HG02571 (cell line): ENCODE measurements around the gene PARVB.

Experiments used
- ATAC-seq: cut with Tn5 transposase; IDR thresholded peaks from one replicate; pipeline ENCODE4 v1.9.1; 2021; ENCODE audit warnings: mild to moderate bottlenecking, moderate library complexity; ENCODE audit not compliant: unreplicated experiment

Gene PARVB

DNA sequence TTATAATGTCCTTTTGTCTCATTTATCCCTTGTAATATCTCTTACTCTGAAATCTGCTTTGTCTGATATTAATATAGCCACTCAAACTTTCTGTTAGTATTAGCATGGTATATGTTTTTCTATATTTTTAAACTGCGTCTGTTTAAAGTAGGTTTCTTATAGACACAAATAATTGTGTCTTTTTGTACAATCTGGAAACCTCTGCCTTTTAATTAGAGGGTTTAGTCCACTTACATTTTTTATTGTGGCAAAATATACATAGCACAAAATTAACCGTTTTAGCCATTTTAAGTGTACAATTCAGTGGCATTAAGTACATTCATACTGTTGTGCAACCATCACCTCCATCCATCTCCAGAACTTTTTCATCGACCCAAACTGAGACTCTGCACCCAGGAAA, 185.2 kb downstream of the PARVB start:
- no peak for ATAC-seq

DNA sequence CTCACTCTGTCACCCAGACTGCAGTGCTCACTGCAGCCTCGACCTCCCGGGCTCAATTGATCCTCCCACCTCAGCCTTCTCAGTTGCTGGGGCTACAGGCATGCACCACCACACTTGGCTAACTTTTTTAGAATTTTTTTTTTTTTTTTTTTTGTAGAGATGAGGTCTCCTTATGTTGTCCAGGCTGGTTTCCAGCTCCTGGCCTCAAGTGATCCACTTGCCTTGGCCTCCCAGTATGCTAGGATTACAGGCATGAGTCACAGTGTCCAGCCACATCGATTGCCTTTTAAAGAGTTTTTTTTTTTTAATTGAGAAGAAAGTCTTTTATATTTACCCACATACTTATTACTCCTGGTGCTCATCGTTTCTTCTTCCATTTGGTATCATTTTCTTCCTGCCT, 186.6 kb downstream of the PARVB start:
- no peak for ATAC-seq

DNA sequence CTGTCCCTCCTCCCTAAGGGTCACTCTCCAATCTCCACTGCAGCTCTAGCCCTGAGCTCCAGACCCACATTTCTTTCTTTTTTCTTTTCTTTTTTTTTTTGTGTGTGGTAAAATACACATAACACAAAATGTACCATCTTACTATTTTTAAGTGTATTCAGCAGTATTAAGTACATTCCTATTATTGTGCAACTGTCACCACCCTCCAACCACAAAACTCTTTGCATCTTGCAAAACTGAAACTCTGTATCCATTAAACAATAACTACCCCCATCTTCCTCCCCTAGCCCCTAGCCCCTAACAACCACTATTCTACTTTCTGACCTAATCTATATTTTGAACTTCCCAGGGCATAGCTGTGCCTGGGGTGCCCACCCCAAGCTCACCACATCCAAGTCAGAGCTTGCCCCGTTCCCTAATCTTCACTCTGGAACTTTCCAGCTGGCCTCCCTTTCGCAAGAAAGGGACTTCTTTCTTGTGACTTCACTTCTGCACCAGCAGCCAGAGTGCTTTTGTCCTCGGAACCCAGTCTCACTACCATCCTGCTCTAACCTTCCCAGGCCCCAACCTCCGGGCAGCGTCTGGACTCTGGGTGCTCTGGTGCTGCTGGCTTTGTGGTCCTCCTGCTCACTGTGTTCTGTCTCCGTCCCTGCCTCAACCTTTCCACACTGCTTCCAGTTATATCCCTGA, 187.3 kb downstream of the PARVB start:
- ATAC-seq, result no peak

DNA sequence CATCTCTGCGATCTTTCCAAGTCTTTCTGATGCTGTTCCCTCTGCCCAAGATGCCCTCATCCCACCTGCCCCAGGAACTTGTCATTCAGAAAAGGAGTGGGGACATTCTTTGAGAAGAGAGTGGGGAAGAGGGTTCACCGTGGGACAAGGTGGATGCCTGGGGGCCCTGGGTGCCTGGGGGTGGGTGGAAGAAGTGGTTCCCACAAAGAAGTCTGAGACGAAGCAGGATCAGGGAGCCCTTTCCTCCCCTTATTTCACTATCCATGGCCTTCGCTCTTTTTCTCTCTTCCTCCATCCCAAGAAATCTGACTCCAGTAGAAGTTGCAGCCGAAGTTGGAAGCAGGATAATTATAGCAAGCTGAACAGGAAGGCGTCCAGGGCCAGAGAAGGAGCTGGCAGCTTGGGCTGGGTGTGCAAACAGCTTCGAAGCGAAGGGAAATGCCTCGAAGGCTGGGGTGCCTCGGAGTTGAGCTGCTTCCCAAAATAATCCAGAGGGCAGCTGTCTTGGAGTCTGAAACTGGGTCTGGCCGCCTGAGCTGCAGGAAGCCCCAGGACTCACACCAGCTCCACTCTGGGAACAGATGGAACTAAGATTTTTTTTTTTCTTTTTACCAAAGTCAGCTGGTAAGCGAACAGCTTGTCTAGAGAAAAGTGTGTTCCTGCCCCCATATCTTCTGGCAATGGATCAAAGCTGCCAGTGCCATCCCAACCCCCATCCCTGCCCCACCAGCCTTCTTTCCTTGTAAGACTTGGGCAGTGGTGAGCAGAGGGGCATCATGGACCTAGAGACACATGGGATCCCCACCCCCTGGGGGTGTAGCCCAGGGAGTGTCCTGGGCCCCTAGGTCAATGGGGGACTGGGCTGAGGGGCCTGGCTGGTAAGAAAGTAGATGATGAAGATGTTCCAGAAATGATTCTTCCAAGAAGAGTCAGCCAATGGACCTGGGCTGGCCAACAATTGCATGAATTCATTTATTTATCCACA, 188.1 kb downstream of the PARVB start:
- ATAC-seq, result no peak

DNA sequence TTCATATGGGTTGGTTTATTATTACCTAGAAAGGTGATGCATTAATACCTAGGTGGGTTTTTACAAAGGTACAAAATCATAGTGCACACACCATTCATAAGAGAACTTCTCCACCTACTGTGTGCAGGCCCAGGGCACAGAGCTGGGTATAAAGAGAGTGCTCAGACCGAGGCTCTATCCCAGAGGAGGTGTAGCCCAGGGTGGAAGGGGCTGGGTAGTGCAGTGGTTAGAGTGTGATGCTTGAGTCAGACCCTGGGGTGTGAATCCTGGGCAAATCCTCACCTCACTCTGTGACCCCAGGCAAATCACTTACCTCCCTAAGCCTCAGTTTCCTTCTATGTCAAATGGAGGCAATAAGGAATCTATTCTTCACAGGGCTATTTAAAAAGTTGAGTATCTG, 188.8 kb downstream of the PARVB start:
- ATAC-seq, result no peak

DNA sequence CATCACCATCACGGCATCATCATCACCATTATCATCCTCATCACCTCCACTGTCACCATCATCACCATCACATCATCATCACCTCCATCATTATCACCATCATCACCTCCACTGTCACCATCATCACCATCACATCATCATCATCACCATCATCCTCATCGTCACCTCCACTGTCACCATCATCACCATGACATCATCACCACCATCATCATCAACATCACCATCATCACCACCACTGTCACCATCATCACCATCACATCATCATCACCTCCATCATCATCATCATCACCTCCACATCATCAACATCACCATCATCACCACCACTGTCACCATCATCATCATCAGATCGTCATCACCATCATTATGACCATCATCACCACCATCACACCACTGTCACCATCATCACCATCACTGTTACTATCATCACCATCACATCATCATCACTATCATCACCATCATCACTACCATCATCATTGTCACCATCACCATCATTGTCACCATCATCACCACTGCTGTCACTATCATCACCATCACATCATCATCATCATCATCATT, 189.5 kb downstream of the PARVB start:
- no peak for ATAC-seq

DNA sequence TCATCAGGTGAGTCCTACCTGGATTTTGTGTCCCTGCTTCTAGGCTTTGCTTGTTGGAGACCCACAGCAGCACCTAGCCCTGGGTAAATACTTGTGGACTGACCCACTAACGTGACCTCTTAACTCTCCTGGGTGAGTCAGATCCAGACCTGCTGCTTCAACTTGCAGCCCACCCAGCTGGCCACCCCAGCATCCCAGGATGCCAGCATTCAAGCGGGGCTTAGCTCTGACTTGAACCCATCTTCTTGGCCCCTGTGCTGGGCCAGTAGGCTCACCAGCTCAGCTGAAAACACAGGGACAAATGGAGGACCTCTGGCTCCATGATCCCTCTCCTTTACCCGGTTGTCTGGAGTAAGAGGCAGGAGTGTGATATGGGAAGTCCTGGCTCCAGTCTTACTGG, 190.1 kb downstream of the PARVB start:
- ATAC-seq, result no peak

DNA sequence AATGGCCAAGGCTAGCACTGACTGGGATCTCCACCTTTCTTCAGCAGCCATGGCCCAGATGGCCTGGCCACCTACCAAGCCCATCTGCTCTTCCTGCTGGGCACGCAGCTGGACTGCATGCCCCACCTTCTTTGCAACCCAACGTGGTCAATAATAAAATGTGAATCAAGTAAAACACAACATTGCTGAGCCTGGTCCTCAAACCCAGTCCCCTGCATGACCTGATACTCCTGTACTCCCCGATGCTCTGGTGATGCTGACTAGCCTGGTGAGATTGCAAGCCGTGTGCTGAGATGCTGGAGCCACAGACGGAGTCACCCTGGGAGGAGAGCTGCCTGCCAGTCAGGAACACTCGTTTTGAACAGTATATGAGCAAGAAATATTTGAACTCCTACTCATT, 190.7 kb downstream of the PARVB start:
- no peak for ATAC-seq

DNA sequence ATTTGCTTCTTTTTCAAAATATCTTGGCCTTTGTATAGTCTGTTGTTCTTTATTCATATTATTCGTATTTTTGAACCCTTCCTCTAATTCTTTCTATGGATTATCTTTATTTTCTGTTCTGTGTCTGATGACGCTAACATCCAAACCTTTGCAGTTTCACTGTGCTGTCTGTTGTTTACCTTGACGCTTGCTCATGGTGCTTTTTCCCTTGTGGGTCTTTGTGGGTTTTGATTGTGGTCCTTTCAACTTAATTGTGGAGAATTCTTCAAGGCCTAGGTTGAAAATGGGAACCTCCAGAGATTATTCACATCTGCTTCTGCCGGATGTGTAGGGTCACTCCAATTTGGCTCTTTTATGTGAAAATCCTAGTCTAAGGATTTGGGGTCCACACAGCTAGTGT, 191.2 kb downstream of the PARVB start:
- no peak for ATAC-seq

DNA sequence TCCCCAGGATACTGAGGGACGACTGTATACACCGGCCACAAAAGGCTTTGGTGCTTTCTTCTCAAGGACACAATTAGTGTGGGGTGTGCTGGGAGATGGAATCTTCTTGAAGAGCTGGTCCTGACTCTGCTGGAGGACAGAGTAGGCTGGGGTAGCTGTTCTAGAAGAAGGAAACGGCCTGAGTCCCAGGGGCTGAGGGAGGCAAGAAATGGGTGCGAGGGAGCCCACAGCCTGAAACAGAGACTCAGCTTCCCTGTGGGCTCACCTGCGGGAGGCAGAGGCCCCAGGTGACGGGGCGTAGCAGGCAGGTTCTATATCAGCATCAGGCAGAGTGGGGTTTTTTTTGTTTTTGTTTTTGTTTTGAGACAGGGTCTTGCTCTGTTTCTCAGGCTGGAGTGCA, 193.2 kb downstream of the PARVB start:
- ATAC-seq, result no peak

DNA sequence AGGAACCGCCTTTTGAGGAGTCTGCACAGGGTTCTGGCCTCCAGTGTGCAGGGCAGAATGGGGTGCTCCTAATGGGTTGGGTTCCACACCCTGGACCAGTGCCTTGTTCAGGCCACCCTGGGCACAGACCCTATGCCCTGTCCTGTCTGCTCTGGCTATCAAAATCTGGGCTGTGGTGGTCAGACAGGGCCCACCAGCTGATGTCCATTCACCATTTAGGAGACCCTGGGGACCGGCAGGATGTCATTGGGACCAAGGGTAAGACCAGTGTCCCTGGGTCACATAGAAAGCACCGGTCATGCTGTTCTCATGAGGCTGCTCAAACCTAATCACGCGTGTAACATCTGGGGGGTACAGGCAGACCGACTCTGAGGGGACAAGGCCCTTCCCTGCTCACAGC, 194.0 kb downstream of the PARVB start:
- no peak for ATAC-seq

DNA sequence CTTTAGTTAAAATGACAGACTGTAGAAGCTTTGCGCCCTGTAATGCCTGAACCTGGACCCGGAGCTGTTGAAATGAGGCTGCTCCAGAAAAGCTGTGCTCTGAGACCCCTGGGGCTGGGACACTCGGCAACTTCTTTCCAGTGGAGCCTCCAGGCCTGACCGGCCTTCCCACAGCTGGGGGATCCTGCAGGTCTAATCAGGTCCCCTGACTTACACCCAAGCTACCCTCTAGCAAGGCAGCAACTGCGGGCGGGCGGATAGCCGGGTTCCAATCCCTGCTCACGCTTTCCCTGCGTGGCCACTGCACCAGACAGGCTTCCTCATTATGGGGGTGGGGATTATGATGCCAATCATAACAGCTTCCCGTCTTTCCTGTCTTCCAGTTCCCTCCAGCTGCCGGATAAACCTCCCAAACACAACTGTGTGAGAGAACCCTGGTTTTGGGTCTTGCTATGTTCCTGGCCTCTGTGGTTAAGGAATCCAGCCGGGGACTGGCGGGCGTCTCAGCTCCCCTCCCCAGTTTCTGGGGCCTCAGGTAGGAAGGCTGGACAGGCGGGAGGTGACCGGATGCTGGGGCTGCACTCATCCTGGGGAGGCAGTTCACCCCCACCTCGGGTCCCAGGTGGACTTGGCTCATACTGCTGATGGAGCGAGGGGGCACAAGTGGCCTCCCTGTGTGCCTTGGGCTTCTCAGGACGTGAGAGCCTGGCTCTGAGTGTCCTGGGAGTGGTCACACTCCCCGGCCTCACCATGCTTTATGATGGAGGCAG, 195.2 kb downstream of the PARVB start:
- no peak for ATAC-seq

DNA sequence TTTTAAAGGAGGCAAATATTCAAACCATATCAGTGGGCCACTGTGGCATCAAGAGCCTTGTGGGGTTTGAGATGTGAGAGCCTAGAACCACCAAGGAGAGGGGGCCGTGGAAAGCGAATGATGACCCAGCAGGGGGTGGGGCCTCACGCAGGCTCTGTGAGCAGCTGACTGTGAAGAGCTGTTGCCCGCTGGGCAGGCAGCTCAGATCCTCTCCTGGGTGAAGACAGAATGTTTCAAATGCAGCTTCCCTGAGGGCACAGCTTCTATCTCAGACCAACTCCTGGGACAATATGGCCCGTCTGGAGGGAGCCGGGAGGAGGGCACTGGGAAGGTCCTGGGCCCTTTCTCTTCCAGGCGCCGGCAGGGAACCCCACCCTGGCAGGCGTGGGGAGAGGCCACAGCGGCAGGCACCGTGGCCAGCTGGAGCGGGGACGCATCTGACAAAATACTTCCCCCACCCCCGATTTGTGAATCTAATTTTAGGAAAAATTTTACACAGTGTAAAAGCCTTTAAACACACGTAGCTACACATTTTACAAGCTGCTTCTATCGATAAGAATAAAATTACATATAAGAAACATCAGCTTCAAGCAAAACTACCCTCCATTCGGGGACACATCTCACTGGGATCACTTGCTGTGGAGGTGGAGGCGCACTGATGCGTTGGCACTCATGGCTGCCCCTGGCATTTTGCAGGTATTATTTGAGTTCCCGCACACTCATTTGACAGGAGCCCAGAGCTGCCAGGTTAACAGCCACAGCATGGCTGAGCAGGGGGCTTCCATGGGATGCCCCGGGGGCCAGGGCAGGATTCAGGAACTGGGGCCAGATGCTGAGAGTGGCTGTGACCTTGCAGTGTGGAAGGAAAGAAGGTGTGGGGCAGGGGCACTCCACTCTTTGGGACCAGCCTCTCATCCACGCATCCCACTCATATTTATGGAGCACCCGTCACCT, 196.9 kb downstream of the PARVB start:
- no peak for ATAC-seq

DNA sequence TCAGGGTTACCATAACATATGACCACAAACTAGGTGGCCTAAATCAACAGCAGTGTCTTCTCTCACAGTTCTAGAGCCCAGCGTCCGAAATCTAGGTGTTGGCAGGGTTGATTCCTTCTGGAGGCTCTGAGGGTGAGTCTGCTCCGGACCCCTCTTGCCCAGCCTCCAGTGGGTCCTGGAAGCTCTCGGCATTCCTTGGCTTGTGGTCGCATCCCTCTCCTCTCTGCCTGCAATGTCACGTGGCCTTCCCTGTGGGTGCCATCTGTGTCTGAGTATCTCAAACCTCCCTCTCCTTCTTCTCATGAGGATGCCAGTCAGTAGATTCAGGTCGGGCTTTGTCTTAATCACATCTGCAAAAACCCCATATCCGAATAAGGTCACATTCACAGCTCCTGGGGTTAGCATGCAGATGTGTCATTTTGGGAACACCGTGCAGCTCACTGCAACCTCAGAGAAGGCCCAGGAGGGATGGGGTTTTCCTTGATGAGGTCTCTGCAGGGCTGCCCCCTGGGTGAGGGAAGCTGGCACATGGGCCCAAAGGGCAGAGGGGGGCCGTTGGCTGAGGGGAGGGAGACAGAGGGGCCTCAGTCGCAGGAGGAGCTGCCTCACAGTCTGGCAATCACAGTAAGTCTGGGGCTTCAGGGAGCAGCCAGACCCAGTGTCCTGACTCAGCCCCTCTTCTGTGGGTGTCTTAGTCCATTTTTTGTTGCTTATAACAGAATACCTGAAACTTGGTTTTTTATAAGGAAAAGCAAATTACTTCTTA, 197.8 kb downstream of the PARVB start:
- ATAC-seq, result no peak
